WTC11 (cell line): ENCODE data around the gene BCL7A. TPM values are rescaled to one million over a fixed set of nuclear protein-coding genes. Genes with fewer than 3 reads are reported as not detected.

ENCODE experiments used
- ARID4B ChIP-seq: sonication (generic); formaldehyde crosslinking; IDR thresholded peaks from 2 replicates; pipeline ENCODE4 v1.8.0; 2023; ENCODE audit warnings: missing genetic modification reagents, mild to moderate bottlenecking, borderline replicate concordance
- ATF2 ChIP-seq: sonication (generic); formaldehyde crosslinking; IDR thresholded peaks from 2 replicates; pipeline ENCODE4 v1.8.1; 2022; ENCODE audit warnings: low read depth, missing genetic modification reagents, borderline replicate concordance
- CDX4 ChIP-seq: fragments of 250-450 bp; sonication (Bioruptor Pico); IDR thresholded peaks from 2 replicates; pipeline ENCODE4 v1.9.0; 2021; ENCODE audit warnings: moderate library complexity, mild to moderate bottlenecking, inconsistent platforms, borderline replicate concordance
- CREB1 ChIP-seq: sonication (generic); formaldehyde crosslinking; IDR thresholded peaks from 2 replicates; pipeline ENCODE4 v1.8.0; 2023; ENCODE audit warnings: mild to moderate bottlenecking, missing genetic modification reagents
- CREM ChIP-seq: sonication (generic); formaldehyde crosslinking; IDR thresholded peaks from 2 replicates; pipeline ENCODE4 v1.8.1; 2022; ENCODE audit warnings: mild to moderate bottlenecking, missing genetic modification reagents, moderate library complexity
- E2F4 ChIP-seq: sonication (generic); formaldehyde crosslinking; IDR thresholded peaks from 2 replicates; pipeline ENCODE4 v1.8.1; 2022; ENCODE audit warnings: low read depth, mild to moderate bottlenecking, moderate library complexity, missing genetic modification reagents, borderline replicate concordance
- EMX1 ChIP-seq: fragments of 250-450 bp; sonication (Bioruptor Pico); IDR thresholded peaks from 2 replicates; pipeline ENCODE4 v1.8.0; 2021; ENCODE audit warnings: mild to moderate bottlenecking
- GABPB1 ChIP-seq: sonication (generic); formaldehyde crosslinking; IDR thresholded peaks from 2 replicates; pipeline ENCODE4 v1.8.1; 2023; ENCODE audit warnings: mild to moderate bottlenecking, missing genetic modification reagents
- GRHL2 ChIP-seq: fragments of 250-450 bp; sonication (Bioruptor Pico); IDR thresholded peaks from 2 replicates; pipeline ENCODE4 v1.8.0; 2022; ENCODE audit warnings: mild to moderate bottlenecking, moderate library complexity; ENCODE audit not compliant: insufficient replicate concordance, severe bottlenecking
- GTF2I ChIP-seq: fragments of 250-450 bp; sonication (Bioruptor Pico); conservative IDR thresholded peaks from 2 replicates; pipeline ENCODE4 v1.4.0; 2021; ENCODE audit warnings: mild to moderate bottlenecking
- JUN ChIP-seq: sonication (generic); formaldehyde crosslinking; IDR thresholded peaks from 2 replicates; pipeline ENCODE4 v1.8.0; 2023; ENCODE audit warnings: mild to moderate bottlenecking, missing genetic modification reagents
- KAT7 ChIP-seq: sonication (generic); formaldehyde crosslinking; IDR thresholded peaks from 2 replicates; pipeline ENCODE4 v1.8.1; 2023; ENCODE audit warnings: missing genetic modification reagents, mild to moderate bottlenecking, borderline replicate concordance
- MAX ChIP-seq: sonication (generic); formaldehyde crosslinking; IDR thresholded peaks from 2 replicates; pipeline ENCODE4 v1.8.0; 2022; ENCODE audit warnings: mild to moderate bottlenecking, missing genetic modification reagents
- NFE2L1 ChIP-seq: sonication (generic); formaldehyde crosslinking; IDR thresholded peaks from 2 replicates; pipeline ENCODE4 v1.8.1; 2023; ENCODE audit warnings: missing genetic modification reagents
- NR1H2 ChIP-seq: sonication (generic); formaldehyde crosslinking; IDR thresholded peaks from 2 replicates; pipeline ENCODE4 v1.9.0; 2021; ENCODE audit warnings: mild to moderate bottlenecking, moderate library complexity, missing genetic modification reagents
- NR2C2 ChIP-seq: sonication (generic); formaldehyde crosslinking; IDR thresholded peaks from 2 replicates; pipeline ENCODE4 v1.8.0; 2022; ENCODE audit warnings: mild to moderate bottlenecking, missing genetic modification reagents
- SP1 ChIP-seq: sonication (generic); formaldehyde crosslinking; conservative IDR thresholded peaks from 2 replicates; pipeline ENCODE4 v1.8.1; 2022; ENCODE audit warnings: missing genetic modification reagents
- ZBTB43 ChIP-seq: sonication (generic); formaldehyde crosslinking; IDR thresholded peaks from 2 replicates; pipeline ENCODE4 v1.8.1; 2023; ENCODE audit warnings: mild to moderate bottlenecking, missing genetic modification reagents
- ZNF671 ChIP-seq: fragments of 250-450 bp; sonication (Bioruptor Pico); IDR thresholded peaks from 2 replicates; pipeline ENCODE4 v1.8.0; 2021; ENCODE audit warnings: mild to moderate bottlenecking
- total RNA-seq: library from RNA; stranded (reverse); gene quantifications from 3 replicates; pipeline ENCODE4 v1.2.3, GENCODE V29; 2021
- TF ChIP-seq, protein P1 (sequence below): sonication (generic); formaldehyde crosslinking; IDR thresholded peaks from 2 replicates; pipeline ENCODE4 v1.8.1; 2022; ENCODE audit warnings: mild to moderate bottlenecking, missing genetic modification reagents, moderate library complexity, borderline replicate concordance
- TF ChIP-seq, protein P2 (sequence below): fragments of 250-450 bp; sonication (Bioruptor Pico); IDR thresholded peaks from 2 replicates; pipeline ENCODE4 v1.9.0; 2021; ENCODE audit warnings: mild to moderate bottlenecking
- TF ChIP-seq, protein P3 (sequence below): sonication (generic); formaldehyde crosslinking; IDR thresholded peaks from 2 replicates; pipeline ENCODE4 v1.8.1; 2023; ENCODE audit warnings: mild to moderate bottlenecking, missing genetic modification reagents, borderline replicate concordance

The BCL7A gene
- total RNA-seq, 1 experiment from 2014 or later, result 19.7 TPM

DNA sequence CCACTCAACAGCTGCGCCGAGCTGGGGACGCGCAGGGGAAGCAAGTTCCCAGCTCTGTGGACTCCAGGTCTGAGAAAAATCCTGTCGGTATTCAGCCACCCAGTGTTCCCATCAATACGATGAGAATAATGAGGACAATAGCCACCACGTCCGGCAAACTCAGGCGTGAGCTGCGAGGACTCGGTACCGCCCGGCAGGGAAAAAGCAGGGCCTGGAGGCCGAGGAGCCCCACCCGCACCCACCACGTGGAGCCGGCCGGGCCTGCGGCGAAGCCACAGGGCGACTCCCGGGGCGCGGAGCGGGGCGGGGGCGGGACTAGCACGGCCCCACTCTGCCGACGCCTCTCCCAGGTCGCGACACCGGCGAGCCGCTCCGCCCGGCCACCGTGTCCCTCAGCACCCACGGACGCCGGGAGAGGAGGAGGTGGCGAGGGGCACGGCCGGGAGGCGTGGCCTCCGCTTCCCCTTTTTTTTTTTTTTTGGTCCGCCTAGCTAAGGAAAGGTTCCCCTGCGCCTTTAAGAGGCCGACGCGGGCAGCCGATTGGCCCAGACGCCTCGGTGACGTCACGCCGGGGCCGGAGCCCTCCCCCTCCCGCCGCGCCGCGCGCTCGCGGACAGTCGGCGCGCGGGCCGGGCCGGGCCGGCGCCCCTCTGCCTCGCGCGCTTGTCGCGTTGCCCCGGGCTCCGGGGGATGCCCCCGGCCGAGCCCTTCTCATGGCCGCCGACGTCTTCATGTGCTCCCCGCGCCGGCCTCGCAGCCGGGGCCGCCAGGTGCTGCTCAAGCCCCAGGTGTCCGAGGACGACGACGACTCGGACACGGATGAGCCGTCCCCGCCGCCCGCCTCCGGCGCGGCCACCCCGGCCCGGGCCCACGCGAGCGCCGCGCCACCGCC, 56.7 kb downstream of the BCL7A start, which contains the start of gene MLXIP (continued):
- TF ChIP-seq, protein P1, sequence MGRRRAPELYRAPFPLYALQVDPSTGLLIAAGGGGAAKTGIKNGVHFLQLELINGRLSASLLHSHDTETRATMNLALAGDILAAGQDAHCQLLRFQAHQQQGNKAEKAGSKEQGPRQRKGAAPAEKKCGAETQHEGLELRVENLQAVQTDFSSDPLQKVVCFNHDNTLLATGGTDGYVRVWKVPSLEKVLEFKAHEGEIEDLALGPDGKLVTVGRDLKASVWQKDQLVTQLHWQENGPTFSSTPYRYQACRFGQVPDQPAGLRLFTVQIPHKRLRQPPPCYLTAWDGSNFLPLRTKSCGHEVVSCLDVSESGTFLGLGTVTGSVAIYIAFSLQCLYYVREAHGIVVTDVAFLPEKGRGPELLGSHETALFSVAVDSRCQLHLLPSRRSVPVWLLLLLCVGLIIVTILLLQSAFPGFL (CRISPR knock-in tag), result 0 out of 2 replicates have a peak, but pooled peaks have one; percentile 63
- peak; percentile 66; the same call in 1 of the 2 replicates for TF ChIP-seq CREB1
- TF ChIP-seq, protein P2, sequence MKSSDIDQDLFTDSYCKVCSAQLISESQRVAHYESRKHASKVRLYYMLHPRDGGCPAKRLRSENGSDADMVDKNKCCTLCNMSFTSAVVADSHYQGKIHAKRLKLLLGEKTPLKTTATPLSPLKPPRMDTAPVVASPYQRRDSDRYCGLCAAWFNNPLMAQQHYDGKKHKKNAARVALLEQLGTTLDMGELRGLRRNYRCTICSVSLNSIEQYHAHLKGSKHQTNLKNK (CRISPR knock-in tag), result 0 out of 2 replicates have a peak, but pooled peaks have one; percentile 52
- no peak for TF ChIP-seq GTF2I
- 0 out of 2 replicates have a peak, but pooled peaks have one; percentile 38 for TF ChIP-seq ARID4B (CRISPR knock-in tag)
- TF ChIP-seq GABPB1 (CRISPR knock-in tag), result peak; percentile 63; the same call in 1 of the 2 replicates
- 0 out of 2 replicates have a peak, but pooled peaks have one; percentile 49 for TF ChIP-seq KAT7
- no peak for TF ChIP-seq ZNF671 (CRISPR knock-in tag)
- TF ChIP-seq GRHL2 (CRISPR knock-in tag), result no peak
- TF ChIP-seq CREM, result peak; percentile 16; the same call in 1 of the 2 replicates
- no peak for TF ChIP-seq JUN
- TF ChIP-seq NR2C2 (CRISPR knock-in tag), result no peak
- TF ChIP-seq NR1H2 (CRISPR knock-in tag), result no peak
- TF ChIP-seq EMX1 (CRISPR knock-in tag), result 0 out of 2 replicates have a peak, but pooled peaks have one; percentile 38
- peak; percentile 87 for TF ChIP-seq ZBTB43 (CRISPR knock-in tag)
- TF ChIP-seq SP1, result peak; percentile 41
- TF ChIP-seq ATF2 (CRISPR knock-in tag), result no peak
- TF ChIP-seq MAX (CRISPR knock-in tag), result peak; percentile 92
- 0 out of 2 replicates have a peak, but pooled peaks have one; percentile 42 for TF ChIP-seq NFE2L1 (CRISPR knock-in tag)
- TF ChIP-seq E2F4 (CRISPR knock-in tag), result no peak
- TF ChIP-seq, protein P3, sequence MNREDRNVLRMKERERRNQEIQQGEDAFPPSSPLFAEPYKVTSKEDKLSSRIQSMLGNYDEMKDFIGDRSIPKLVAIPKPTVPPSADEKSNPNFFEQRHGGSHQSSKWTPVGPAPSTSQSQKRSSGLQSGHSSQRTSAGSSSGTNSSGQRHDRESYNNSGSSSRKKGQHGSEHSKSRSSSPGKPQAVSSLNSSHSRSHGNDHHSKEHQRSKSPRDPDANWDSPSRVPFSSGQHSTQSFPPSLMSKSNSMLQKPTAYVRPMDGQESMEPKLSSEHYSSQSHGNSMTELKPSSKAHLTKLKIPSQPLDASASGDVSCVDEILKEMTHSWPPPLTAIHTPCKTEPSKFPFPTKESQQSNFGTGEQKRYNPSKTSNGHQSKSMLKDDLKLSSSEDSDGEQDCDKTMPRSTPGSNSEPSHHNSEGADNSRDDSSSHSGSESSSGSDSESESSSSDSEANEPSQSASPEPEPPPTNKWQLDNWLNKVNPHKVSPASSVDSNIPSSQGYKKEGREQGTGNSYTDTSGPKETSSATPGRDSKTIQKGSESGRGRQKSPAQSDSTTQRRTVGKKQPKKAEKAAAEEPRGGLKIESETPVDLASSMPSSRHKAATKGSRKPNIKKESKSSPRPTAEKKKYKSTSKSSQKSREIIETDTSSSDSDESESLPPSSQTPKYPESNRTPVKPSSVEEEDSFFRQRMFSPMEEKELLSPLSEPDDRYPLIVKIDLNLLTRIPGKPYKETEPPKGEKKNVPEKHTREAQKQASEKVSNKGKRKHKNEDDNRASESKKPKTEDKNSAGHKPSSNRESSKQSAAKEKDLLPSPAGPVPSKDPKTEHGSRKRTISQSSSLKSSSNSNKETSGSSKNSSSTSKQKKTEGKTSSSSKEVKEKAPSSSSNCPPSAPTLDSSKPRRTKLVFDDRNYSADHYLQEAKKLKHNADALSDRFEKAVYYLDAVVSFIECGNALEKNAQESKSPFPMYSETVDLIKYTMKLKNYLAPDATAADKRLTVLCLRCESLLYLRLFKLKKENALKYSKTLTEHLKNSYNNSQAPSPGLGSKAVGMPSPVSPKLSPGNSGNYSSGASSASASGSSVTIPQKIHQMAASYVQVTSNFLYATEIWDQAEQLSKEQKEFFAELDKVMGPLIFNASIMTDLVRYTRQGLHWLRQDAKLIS (CRISPR knock-in tag), result 0 out of 2 replicates have a peak, but pooled peaks have one; percentile 49
- no peak for TF ChIP-seq CDX4 (CRISPR knock-in tag)
